Stomach (tissue), 9 donors: ENCODE measurements around the gene CCDC174. TPM values are rescaled to one million over a fixed set of nuclear protein-coding genes. Genes with fewer than 3 reads are reported as not detected.

ENCODE experiments used
- DNase-seq, 2 donors: peaks; one replicate each; pipeline versions ENCODE4 v3.0.0 to v3.0.0-alpha.2; 2013 to 2019
- H3K27ac ChIP-seq, 5 donors: fragments of 200-600 bp in 4 of 5; sonication (generic) in 4 of 5; one replicate each; pipeline ENCODE4 v1.5.1; 2013 to 2019; ENCODE audit warnings: mild to moderate bottlenecking in 1 of 5, moderate library complexity in 1 of 5
- H3K27me3 ChIP-seq, 3 donors: fragments of 200-600 bp; sonication (generic); one replicate each; pipeline ENCODE4 v1.5.1; 2017 to 2019; ENCODE audit warnings: mixed run types in 1 of 3
- H3K36me3 ChIP-seq, 4 donors: fragments of 200-600 bp; sonication (generic); 1 replicate in 3 of 4; 2 replicates in 1 of 4; pipeline ENCODE4 v1.5.1; 2016 to 2019
- H3K4me1 ChIP-seq, 4 donors: fragments of 200-600 bp; sonication (generic); one replicate each; pipeline ENCODE4 v1.5.1; 2016 to 2019
- H3K4me3 ChIP-seq, 4 donors: fragments of 200-600 bp; sonication (generic) in 3 of 4; one replicate each; pipeline ENCODE4 v1.5.1; 2016 to 2019; ENCODE audit warnings: mild to moderate bottlenecking in 1 of 4
- H3K9me3 ChIP-seq, 4 donors: fragments of 200-600 bp; sonication (generic); one replicate each; pipeline ENCODE4 v1.5.1; 2016 to 2019
- CTCF ChIP-seq, 7 experiments: fragments of 450-650 bp in 4 of 7; fragments of 200-600 bp in 3 of 7; sonication (generic) in 3 of 7; IDR thresholded peaks; one replicate each; pipeline ENCODE4 v1.5.1; 2016 to 2019; ENCODE audit warnings: antibody characterized with exemption in 7 of 7, control low read depth in 2 of 7, mild to moderate bottlenecking in 1 of 7
- EP300 ChIP-seq: sonication (generic); formaldehyde crosslinking; IDR thresholded peaks from one replicate; pipeline ENCODE4 v1.6.1; 2017; ENCODE audit warnings: antibody characterized with exemption
- POLR2A ChIP-seq, 4 donors: fragments of 450-650 bp; IDR thresholded peaks; one replicate each; pipeline ENCODE4 v1.6.1; 2016; ENCODE audit warnings: antibody characterized with exemption in 4 of 4, control low read depth in 2 of 4, mild to moderate bottlenecking in 1 of 4, moderate library complexity in 1 of 4
- POLR2AphosphoS5 ChIP-seq, 3 donors: sonication (generic); formaldehyde crosslinking; IDR thresholded peaks; one replicate each; pipeline ENCODE4 v1.6.1; 2016; ENCODE audit warnings: antibody characterized with exemption in 3 of 3
- WGBS, 5 donors: extraction: QIAGEN DNeasy Blood & Tissue Kit in 3 of 5; methylation state at CpG; one replicate each; pipeline versions ENCODE4 v1.1.5 to v1.1.7; 2013 to 2018; 5-methylcytosine and 5-hydroxymethylcytosine counted together
- intact Hi-C: fragments of 100-400 bp; cut with DNase I; formaldehyde crosslinking; loops from one replicate; pipeline ENCODE4 v1.15.1; 2023; ENCODE audit warnings: low total_unique reads
- polyA plus RNA-seq, 3 donors: library from polyadenylated mRNA; stranded (reverse); fragments of 200-250 nt; gene quantifications; one replicate each; pipeline ENCODE4 v1.2.3, GENCODE V29; 2013
- total RNA-seq, 5 donors: library from RNA; depleted of rRNA; stranded (reverse); fragments of >200 nt; gene quantifications; one replicate each; pipeline versions ENCODE4 v1.1.0 to v1.2.3, GENCODE V29; 2014 to 2016
- donor health status: healthy with polysubstance abuse.
- donor health status: Bipolar disorder and iron deficiency.
- donor health status: healthy.

CCDC174 gene
- total and polyA plus RNA-seq, 8 donors = 8.5 to 44.0 (median 19.2) TPM

- TF ChIP-seq EP300 = no peak
- TF ChIP-seq POLR2AphosphoS5 (IDR thresholded peaks at IDR 0.05) = no peak
- no peak for TF ChIP-seq POLR2A (IDR thresholded peaks at IDR 0.05)
- TF ChIP-seq CTCF (IDR thresholded peaks at IDR 0.05) = no peak
- no peaks in the 10 kb centered on the region for H3K4me1 ChIP-seq
- H3K36me3 ChIP-seq = no peaks in the 10 kb centered on the region
- intact Hi-C loops = no loop called here
- H3K9me3 ChIP-seq = peaks cover 0 to 15% (median 8%) of the 10 kb centered on the region in 4 donors
- no peaks in the 10 kb centered on the region for H3K27me3 ChIP-seq
- whole genome bisulfite sequencing, 5 donors = 48 to 72% (median 70%) methylated on average over 1 of the region's 1 CpG
- H3K4me3 ChIP-seq = no peak overlapping the region
- no peak overlapping the region for H3K27ac ChIP-seq
- DNase-seq = no peak
These were observed 65.0 kb downstream of the CCDC174 start for GRCh38 chr3:14716591-14716990.

GRCh38 chr3:14717307-14717706 lies 65.7 kb downstream of the CCDC174 start:
- H3K4me1 ChIP-seq = no peaks in the 10 kb centered on the region
- no peaks in the 10 kb centered on the region for H3K27me3 ChIP-seq
- DNase-seq = no peak
- TF ChIP-seq EP300 (no peak), POLR2AphosphoS5 (IDR thresholded peaks at IDR 0.05) (no peak), CTCF (IDR thresholded peaks at IDR 0.05) (no peak), POLR2A (IDR thresholded peaks at IDR 0.05) (no peak)
- H3K4me3 ChIP-seq = no peak overlapping the region
- no peaks in the 10 kb centered on the region for H3K36me3 ChIP-seq
- peaks cover 0 to 14% (median 8%) of the 10 kb centered on the region in 4 donors for H3K9me3 ChIP-seq
- H3K27ac ChIP-seq = no peak overlapping the region
- 56 to 74% (median 60%) methylated on average over 1 of the region's 1 CpG for WGBS, 5 donors
- intact Hi-C loops = no loop called here

- Histone ChIP-seq H3K9me3 (peaks cover 0 to 1% (median under 1%) of the 10 kb centered on the region in 4 donors), H3K27ac (no peak overlapping the region), H3K4me3 (no peak overlapping the region), H3K36me3 (no peaks in the 10 kb centered on the region), H3K4me1 (no peaks in the 10 kb centered on the region), H3K27me3 (no peaks in the 10 kb centered on the region)
- no peak for DNase-seq
- WGBS, 5 donors = 72 to 91% (median 86%) methylated on average over 2 of the region's 2 CpGs
- intact Hi-C loops = no loop called here
- TF ChIP-seq POLR2A (IDR thresholded peaks at IDR 0.05) (no peak), CTCF (IDR thresholded peaks at IDR 0.05) (no peak), POLR2AphosphoS5 (IDR thresholded peaks at IDR 0.05) (no peak), EP300 (no peak)
These were observed 67.0 kb downstream of the CCDC174 start for GRCh38 chr3:14718539-14718938.

GRCh38 chr3:14719006-14719405 lies 67.4 kb downstream of the CCDC174 start:
- 89 to 96% (median 95%) methylated on average over 2 of the region's 2 CpGs for WGBS, 5 donors
- H3K36me3 ChIP-seq = no peaks in the 10 kb centered on the region
- intact Hi-C loops = no loop called here
- no peak overlapping the region for H3K4me3 ChIP-seq
- no peak for DNase-seq
- no peaks in the 10 kb centered on the region for H3K9me3 ChIP-seq
- H3K27me3 ChIP-seq = no peaks in the 10 kb centered on the region
- no peak overlapping the region for H3K27ac ChIP-seq
- TF ChIP-seq POLR2A (IDR thresholded peaks at IDR 0.05) (no peak), POLR2AphosphoS5 (IDR thresholded peaks at IDR 0.05) (no peak), EP300 (no peak), CTCF (IDR thresholded peaks at IDR 0.05) (no peak)
- H3K4me1 ChIP-seq = peaks cover 0 to 2% (median 0%) of the 10 kb centered on the region in 4 donors
